ENCODE results near the gene DNAJC1. TPM values are rescaled to one million over a fixed set of nuclear protein-coding genes. Genes with fewer than 3 reads are reported as not detected.

The DNAJC1 gene
- total RNA-seq, 3 donors from 2014 or later: 63.7 to 93.0 (median 92.1) TPM

- no peaks in the 10 kb centered on the region for H3K9me3 ChIP-seq
- TF ChIP-seq POLR2AphosphoS5 (IDR thresholded peaks at IDR 0.05): no peak
- no peaks in the 10 kb centered on the region for H3K4me1 ChIP-seq
- DNase-seq (ENCODE audit: low spot score in 2 of 2): no peak
- H3K36me3 ChIP-seq: no peaks in the 10 kb centered on the region
- H3K27ac ChIP-seq: no peak overlapping the region
- intact Hi-C loops (cut with DNase I; ENCODE audit: low total_unique reads): no loop called here
- H3K4me3 ChIP-seq: no peak overlapping the region
- no peaks in the 10 kb centered on the region for H3K27me3 ChIP-seq
These were observed 226.6 kb downstream of the DNAJC1 start for GRCh38 chr10:21776883-21777282.

- H3K4me1 ChIP-seq: no peaks in the 10 kb centered on the region
- intact Hi-C loops (cut with DNase I; ENCODE audit: low total_unique reads): loop anchor here (5.0 kb wide), 1 partner anchor 936 kb away; no protein-coding TSS in a partner anchor
- no peak for TF ChIP-seq POLR2A (IDR thresholded peaks at IDR 0.05)
- TF ChIP-seq CTCF (IDR thresholded peaks at IDR 0.05): no peak
- TF ChIP-seq POLR2AphosphoS5 (IDR thresholded peaks at IDR 0.05): no peak
- no peaks in the 10 kb centered on the region for H3K9me3 ChIP-seq
- H3K27ac ChIP-seq: no peak overlapping the region
- H3K36me3 ChIP-seq: no peaks in the 10 kb centered on the region
- H3K4me3 ChIP-seq: no peak overlapping the region
- H3K27me3 ChIP-seq: no peaks in the 10 kb centered on the region
- no peak for DNase-seq (ENCODE audit: low spot score in 2 of 2)
These were observed 232.3 kb downstream of the DNAJC1 start for GRCh38 chr10:21771219-21771618.

- TF ChIP-seq POLR2A (IDR thresholded peaks at IDR 0.05) (no peak), POLR2AphosphoS5 (IDR thresholded peaks at IDR 0.05) (no peak), CTCF (IDR thresholded peaks at IDR 0.05) (no peak)
- Histone ChIP-seq H3K36me3 (no peaks in the 10 kb centered on the region), H3K4me1 (no peaks in the 10 kb centered on the region), H3K27ac (no peak overlapping the region), H3K9me3 (no peaks in the 10 kb centered on the region), H3K4me3 (no peak overlapping the region), H3K27me3 (no peaks in the 10 kb centered on the region)
- intact Hi-C loops (cut with DNase I; ENCODE audit: low total_unique reads): no loop called here
- no peak for DNase-seq (ENCODE audit: low spot score in 2 of 2)
These were observed 234.5 kb downstream of the DNAJC1 start for GRCh38 chr10:21769041-21769440.

DNA sequence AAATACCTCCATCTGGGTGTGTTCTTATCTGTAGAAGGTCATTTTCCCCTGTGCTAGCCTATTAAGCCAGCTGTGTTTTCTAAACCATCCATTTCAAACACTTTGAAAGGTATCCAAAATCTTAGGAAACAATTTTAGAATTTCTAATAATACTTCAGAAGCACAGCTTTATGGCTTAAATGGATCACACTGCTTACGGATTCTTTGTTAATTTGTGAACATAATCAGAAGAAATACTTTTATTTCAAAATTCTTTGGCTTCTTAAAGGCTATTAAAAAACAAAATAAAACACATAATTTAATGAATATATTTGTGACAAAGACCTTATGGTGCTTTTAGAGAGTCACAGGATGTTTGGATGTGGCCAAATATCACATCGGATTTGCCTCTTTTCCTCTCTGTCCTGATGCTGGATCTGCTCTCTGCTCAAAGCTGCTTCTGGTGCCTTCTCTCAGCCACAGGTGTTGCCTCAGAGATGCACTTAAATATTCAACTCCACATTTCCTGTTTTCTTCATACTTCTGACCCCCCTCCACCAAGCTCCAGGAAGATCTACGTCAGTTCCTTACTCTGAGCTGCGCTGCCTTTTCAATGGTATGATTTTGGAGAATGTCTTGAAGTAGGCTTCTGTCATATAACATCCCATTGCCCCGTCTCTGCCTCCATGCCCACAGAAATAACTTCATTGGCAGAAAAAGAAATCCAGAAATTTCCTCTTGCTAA is 238.9 kb downstream of the DNAJC1 start:
- H3K9me3 ChIP-seq: no peaks in the 10 kb centered on the region
- no peaks in the 10 kb centered on the region for H3K36me3 ChIP-seq
- TF ChIP-seq CTCF (IDR thresholded peaks at IDR 0.05) (no peak), POLR2A (IDR thresholded peaks at IDR 0.05) (no peak), POLR2AphosphoS5 (IDR thresholded peaks at IDR 0.05) (no peak)
- H3K4me3 ChIP-seq: no peak overlapping the region
- no peaks in the 10 kb centered on the region for H3K27me3 ChIP-seq
- H3K27ac ChIP-seq: no peak overlapping the region
- intact Hi-C loops (cut with DNase I; ENCODE audit: low total_unique reads): no loop called here
- H3K4me1 ChIP-seq: no peaks in the 10 kb centered on the region
- DNase-seq (ENCODE audit: low spot score in 2 of 2): no peak

DNA sequence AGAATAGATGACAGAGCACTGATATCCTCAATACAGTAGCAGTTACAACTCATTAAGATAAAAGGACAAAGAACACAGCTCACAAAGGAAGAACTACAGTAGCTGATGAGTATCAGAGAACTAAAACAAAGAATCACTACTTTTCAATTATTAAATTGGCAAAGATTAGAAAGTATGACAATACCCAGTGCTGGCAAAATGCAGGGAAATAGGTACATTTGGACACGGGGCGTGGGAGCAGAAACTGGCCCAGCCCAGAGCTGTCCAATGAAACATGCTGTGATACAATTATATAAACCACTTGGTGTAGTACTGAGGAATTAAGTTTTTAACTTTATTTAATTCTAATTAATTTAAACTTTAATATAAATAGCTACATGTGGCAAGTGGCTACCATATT is 243.2 kb downstream of the DNAJC1 start:
- H3K27ac ChIP-seq: no peak overlapping the region
- H3K9me3 ChIP-seq: no peaks in the 10 kb centered on the region
- no peaks in the 10 kb centered on the region for H3K36me3 ChIP-seq
- no peak for DNase-seq (ENCODE audit: low spot score in 2 of 2)
- intact Hi-C loops (cut with DNase I; ENCODE audit: low total_unique reads): no loop called here
- TF ChIP-seq POLR2AphosphoS5 (IDR thresholded peaks at IDR 0.05): no peak
- TF ChIP-seq CTCF (IDR thresholded peaks at IDR 0.05): no peak
- TF ChIP-seq POLR2A (IDR thresholded peaks at IDR 0.05): no peak
- H3K4me1 ChIP-seq: no peaks in the 10 kb centered on the region
- H3K27me3 ChIP-seq: no peaks in the 10 kb centered on the region
- H3K4me3 ChIP-seq: no peak overlapping the region
